Measurements from ENCODE around the gene SRC.
"Not testable (repeated sequence)": the region's sequence is repeated elsewhere in the genome, so short reads cannot be mapped to it uniquely, and the experiment has no call there.

Gene SRC

GRCh38 chr20:37335642-37336368 is 10.1 kb upstream of the SRC start:
- FAIRE-seq: peak; percentile 57
- DNase-seq (ENCODE audit: insufficient read length, low spot score): no peak

- FAIRE-seq (peak; percentile 54), DNase-seq (ENCODE audit: insufficient read length, low spot score) (peak; percentile 64)
Measured at GRCh38 chr20:37336369-37337207, 9.4 kb upstream of the SRC start.

DNA sequence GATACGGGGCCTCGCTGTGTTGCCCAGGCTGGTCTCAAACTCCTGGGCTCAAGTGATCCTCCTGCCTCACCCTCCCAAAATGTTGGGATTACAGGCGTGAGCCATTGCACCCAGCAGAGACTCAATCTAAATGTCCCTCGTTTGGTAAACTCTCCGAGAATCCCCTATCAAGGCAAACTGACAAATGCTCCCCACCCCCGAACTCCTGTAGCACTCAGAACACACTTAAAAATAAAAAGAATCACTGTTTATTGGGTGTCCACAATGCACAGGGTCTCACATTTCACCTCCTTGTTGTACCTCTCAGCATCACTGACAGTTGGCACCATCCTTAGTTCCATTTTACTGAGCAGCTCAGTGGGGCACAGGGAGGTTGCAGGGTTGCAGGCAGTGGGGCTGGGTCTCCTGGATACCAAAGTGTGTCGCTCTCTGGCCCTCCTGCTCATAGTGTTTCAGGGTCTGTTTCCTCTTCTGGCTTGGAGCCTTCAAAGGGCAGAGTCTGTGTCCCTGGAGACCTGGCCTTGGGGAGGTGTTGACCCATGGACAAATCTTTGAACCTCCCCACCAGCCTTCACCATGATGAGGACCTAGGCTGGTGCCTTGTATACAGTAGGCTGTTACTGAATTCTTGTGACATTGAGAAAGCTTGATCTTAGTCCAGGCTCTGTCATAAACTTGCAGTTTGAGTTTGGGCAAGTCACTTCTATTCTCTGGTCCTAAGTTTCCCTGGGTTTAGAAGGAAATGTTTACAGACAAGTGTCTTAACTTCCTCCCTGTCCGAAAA is 8.5 kb upstream of the SRC start:
- DNase-seq (ENCODE audit: insufficient read length, low spot score) (no peak), FAIRE-seq (no peak)

DNA sequence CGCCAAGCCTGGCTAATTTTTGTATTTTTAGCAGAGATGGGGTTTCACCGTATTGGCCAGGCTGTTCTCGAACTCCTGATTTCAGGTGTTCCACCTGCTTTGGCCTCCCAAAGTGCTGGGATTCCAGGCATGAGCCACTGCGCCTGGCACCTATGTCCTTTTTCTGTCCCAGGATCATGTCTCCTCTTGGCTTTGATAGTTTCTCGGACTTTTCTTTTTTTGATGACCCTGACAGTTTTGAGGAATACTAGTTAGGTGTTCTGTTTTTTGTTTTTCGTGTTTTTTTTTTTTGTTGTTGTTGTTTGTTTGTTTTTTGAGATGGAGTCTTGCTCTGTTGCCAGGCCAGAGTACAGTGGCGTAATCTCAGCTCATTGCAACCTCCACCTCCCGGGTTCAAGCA is 7.6 kb upstream of the SRC start:
- not testable (repeated sequence) for FAIRE-seq; DNase-seq (ENCODE audit: insufficient read length, low spot score)

GRCh38 chr20:37339208-37339607 is 6.7 kb upstream of the SRC start:
- FAIRE-seq: no peak
- no peak for DNase-seq (ENCODE audit: insufficient read length, low spot score)

GRCh38 chr20:37339764-37340109 is 6.2 kb upstream of the SRC start:
- not testable (repeated sequence) for DNase-seq (ENCODE audit: insufficient read length, low spot score); FAIRE-seq

- DNase-seq (ENCODE audit: insufficient read length, low spot score): no peak
- FAIRE-seq: no peak
Measured at GRCh38 chr20:37340998-37341397, 4.9 kb upstream of the SRC start.

- DNase-seq (ENCODE audit: insufficient read length, low spot score) (no peak), FAIRE-seq (no peak)
Measured at GRCh38 chr20:37341632-37342031, 4.3 kb upstream of the SRC start.

DNA sequence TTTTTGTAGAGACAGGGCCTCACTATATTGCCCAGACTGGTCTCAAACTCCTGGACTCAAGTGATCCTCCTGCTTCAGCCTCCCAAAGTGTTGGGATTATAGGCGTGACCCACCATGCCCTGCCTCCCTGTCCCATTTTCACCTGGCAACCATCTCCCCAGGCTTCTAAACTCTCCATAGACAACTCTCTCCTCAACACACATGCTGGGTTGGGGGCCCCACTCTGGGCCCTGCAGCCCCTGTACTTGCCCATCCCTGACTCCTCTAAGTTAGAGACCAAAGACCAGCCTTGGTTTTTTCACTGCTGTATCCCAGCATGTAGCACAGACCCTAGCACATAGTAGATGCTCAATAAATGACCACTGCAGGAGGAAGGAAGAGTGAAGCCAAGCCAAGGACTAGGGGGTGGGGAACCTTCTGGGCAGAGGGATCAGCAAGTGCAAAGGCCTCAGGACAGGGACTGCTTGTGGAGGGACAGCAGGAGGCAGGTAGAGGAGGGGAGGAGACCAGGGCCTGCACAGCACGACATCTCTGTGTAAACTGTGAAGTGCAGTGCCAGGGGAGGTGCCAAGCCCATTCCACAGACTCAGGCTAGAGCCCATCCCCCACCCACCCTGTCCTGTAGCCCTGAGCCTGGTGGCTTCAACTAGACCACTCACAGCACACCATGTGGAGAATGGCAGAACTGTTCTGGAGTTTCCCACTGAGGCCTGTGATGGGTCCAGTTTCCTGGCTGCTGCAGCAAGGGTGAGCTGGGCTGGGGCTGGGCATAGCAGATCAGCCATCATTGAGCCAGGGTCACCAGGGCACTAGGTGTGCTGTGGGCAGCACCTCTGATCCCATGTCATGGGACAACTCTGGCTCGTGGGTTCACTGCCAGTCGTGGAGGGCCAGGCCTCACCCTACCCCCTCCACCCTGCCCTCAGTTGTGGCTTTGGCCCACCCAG is 3.4 kb upstream of the SRC start:
- FAIRE-seq: no peak
- no peak for DNase-seq (ENCODE audit: insufficient read length, low spot score)

DNA sequence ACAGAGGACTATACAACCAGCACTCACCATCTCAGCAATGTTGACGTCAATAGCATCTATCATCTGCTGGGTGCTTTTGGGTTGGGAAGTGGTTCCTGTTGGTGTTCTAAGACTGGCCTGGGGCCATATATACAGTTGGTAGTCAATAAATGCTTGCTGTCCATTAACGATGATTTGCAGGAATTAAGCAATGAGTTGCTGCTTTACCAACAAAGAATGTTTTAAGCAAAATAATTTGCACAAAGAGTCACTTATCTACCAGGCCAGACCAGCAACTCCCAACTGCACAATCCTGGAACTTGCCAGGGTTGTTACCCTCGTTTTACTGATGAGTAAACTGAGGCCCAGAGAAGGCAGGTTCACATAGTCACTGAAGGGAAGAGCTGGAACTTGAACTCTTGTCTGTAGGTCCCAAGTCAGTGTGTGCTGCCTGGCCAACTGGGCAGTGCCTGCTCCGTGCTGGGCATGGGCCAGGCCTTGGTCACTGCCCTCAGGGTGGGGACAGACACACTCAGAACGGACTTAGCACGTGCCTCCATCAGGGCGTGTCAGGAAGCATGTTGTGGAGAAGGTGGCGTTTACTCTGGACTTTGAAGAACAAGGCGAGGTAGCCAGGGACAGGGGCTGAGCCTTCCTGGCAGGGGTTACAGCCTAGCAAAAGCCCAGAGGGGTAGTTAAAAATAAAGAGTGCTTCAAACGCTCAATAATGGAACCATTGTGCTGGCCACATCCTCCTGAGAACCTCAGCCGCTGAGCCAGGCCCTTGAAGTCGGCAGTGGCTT is 2.5 kb upstream of the SRC start:
- no peak for DNase-seq (ENCODE audit: insufficient read length, low spot score)
- no peak for FAIRE-seq

DNA sequence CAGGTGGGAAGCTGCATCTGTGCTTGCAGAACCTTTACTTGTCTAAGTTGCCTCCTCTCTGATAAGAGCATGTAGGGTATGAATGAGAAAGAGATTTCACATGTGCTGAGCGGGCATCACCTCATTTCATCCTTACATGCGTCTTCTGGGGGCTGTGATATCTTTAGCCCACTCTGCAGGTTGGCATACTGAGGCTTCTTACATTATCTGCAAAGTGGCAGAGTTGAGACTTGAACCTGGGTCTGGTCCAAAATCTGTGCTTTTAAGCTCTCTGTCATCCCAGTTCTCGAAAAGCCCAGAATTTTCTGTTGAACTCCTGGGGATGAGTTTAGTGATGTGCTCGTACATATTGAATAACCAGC is 2.0 kb upstream of the SRC start:
- FAIRE-seq (no peak), DNase-seq (ENCODE audit: insufficient read length, low spot score) (no peak)

- DNase-seq (ENCODE audit: insufficient read length, low spot score) (no peak), FAIRE-seq (peak; percentile 52)
Measured at GRCh38 chr20:37344506-37345338, 1.2 kb upstream of the SRC start.

- no peak for DNase-seq (ENCODE audit: insufficient read length, low spot score)
- no peak for FAIRE-seq
Measured at GRCh38 chr20:37346236-37346534, 245 bp downstream of the SRC start.

DNA sequence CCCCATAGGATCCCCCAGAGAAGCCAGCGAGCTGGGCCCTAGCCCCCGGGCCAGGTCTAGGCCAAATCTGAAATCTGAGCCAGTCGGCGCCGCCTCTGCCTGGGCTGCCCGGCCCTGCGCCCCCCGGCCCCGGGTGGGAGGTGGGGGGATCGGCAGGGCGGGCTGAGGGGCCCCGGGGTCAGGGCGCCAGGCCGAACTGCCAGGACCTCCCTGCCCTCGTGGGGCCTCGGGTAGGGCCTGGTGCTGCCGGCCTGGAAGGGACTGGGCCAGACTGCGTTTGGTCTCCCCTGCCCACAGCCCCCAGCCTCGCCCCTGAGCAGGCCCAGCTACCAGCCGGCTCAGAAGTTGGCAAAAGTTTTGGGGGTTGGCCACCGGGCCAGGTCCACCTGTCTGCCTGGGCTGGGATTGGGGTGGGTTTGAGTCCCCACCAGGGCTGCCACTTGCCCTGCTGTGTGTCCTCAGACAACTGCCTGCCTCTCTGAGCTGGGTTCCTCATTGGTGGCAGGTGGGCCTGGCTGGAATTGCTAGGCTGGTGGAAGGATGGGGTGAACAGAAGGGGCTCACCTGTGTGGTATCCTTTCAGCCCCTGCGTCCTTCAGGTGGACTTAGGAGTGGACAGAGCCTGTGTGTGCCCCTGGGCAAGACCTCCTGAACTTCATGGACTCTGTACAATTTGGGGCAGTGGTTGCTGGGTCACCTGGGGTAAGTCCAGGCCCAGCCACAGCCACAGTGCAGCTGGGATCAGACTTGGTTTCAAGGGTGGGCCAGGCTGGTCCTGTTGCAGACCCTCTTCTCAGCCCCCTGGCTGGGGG is 801 bp downstream of the SRC start:
- no peak for DNase-seq (ENCODE audit: insufficient read length, low spot score)
- FAIRE-seq: peak; percentile 65

DNA sequence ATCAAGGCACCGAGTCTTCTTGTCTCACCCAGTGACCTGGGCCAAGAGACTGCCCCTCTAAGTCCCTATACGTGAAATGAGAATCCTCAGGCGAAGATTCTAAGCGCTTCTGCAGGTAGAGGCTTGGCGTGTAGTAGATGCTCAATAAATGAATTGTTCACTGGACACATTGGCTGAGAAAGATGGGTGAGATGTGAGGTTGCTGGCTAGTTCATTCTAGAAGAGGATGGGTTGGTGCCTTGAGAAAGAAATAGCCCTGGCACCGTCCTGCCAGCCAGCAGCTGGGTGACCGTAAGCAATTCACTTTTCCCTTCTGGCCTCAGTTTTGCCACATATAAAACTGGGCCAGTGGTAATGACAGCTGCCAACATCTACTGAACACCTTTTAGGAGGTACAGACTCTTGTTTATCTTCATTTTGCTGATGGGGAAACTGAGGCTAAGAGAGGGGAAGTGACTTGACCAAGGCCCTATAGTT is 1.4 kb downstream of the SRC start:
- peak; percentile 55 for FAIRE-seq

GRCh38 chr20:37347891-37348791 is 2.2 kb downstream of the SRC start:
- DNase-seq (ENCODE audit: insufficient read length, low spot score): no peak

More for the DNA sequence above, 1.4 kb downstream of the SRC start:
- no peak for DNase-seq (ENCODE audit: insufficient read length, low spot score)

More at GRCh38 chr20:37347891-37348791, 2.2 kb downstream of the SRC start:
- FAIRE-seq: no peak
